ENCODE measurements around the gene NLRP9.
A peak's percentile ranks its signal among the peaks of the same experiment; 100 is the strongest.

The NLRP9 gene

GRCh38 chr19:55671054-55671378 is 67.2 kb downstream of the NLRP9 start:
- H3K4me3 ChIP-seq (ENCODE audit: low read depth, low read length) = no peak overlapping the region
- TF ChIP-seq CTCF (IDR thresholded peaks at IDR 0.05; ENCODE audit: insufficient read depth, low read depth, low read length, missing control alignments) = no peak
- no peak for DNase-seq (ENCODE audit: low read depth)

- peak; percentile 59 for DNase-seq (ENCODE audit: low read depth)
- no peak overlapping the region for H3K4me3 ChIP-seq (ENCODE audit: low read depth, low read length)
- no peak for TF ChIP-seq CTCF (IDR thresholded peaks at IDR 0.05; ENCODE audit: insufficient read depth, low read depth, low read length, missing control alignments)
Observed at GRCh38 chr19:55670280-55671053, 67.7 kb downstream of the NLRP9 start.

GRCh38 chr19:55669418-55670279 is 68.6 kb downstream of the NLRP9 start:
- H3K4me3 ChIP-seq (ENCODE audit: low read depth, low read length) = no peak overlapping the region
- no peak for TF ChIP-seq CTCF (IDR thresholded peaks at IDR 0.05; ENCODE audit: insufficient read depth, low read depth, low read length, missing control alignments)
- DNase-seq (ENCODE audit: low read depth) = no peak

GRCh38 chr19:55668603-55669348 is 69.4 kb downstream of the NLRP9 start:
- H3K4me3 ChIP-seq (ENCODE audit: low read depth, low read length) = no peak overlapping the region
- no peak for TF ChIP-seq CTCF (IDR thresholded peaks at IDR 0.05; ENCODE audit: insufficient read depth, low read depth, low read length, missing control alignments)
- no peak for DNase-seq (ENCODE audit: low read depth)

- H3K4me3 ChIP-seq (ENCODE audit: low read depth, low read length) = no peak overlapping the region
- TF ChIP-seq CTCF (IDR thresholded peaks at IDR 0.05; ENCODE audit: insufficient read depth, low read depth, low read length, missing control alignments) = no peak
- DNase-seq (ENCODE audit: low read depth) = no peak
Observed at GRCh38 chr19:55667958-55668357, 70.2 kb downstream of the NLRP9 start.

GRCh38 chr19:55667511-55667910 is 70.7 kb downstream of the NLRP9 start:
- DNase-seq (ENCODE audit: low read depth) = no peak
- TF ChIP-seq CTCF (IDR thresholded peaks at IDR 0.05; ENCODE audit: insufficient read depth, low read depth, low read length, missing control alignments) = no peak
- no peak overlapping the region for H3K4me3 ChIP-seq (ENCODE audit: low read depth, low read length)

Data from GM12865 (cell line).